Transverse colon (tissue), 4 donors: Measurements from ENCODE around the gene GPBAR1. TPM values are rescaled to one million over a fixed set of nuclear protein-coding genes. Genes with fewer than 3 reads are reported as not detected.
"Not testable (repeated sequence)": the region's sequence is repeated elsewhere in the genome, so short reads cannot be mapped to it uniquely, and the experiment has no call there.

Source experiments
- DNase-seq: peaks from one replicate; pipeline ENCODE4 v3.0.0-alpha.2; 2019
- H3K27ac ChIP-seq, 4 donors: fragments of 200-600 bp; sonication (generic); 2 replicates each; pipeline ENCODE4 v1.5.1; 2016 to 2018; ENCODE audit warnings: inconsistent platforms in 4 of 4
- H3K27me3 ChIP-seq: fragments of 200-600 bp; sonication (generic); 2 replicates; pipeline ENCODE4 v1.5.1; 2017; ENCODE audit warnings: inconsistent platforms
- H3K36me3 ChIP-seq, 4 donors: fragments of 200-600 bp; sonication (generic); 2 replicates each; pipeline ENCODE4 v1.5.1; 2017 to 2019; ENCODE audit warnings: inconsistent platforms in 4 of 4
- H3K4me1 ChIP-seq, 4 donors: fragments of 200-600 bp; sonication (generic); 2 replicates each; pipeline ENCODE4 v1.5.1; 2017 to 2020; ENCODE audit warnings: inconsistent platforms in 4 of 4
- H3K4me3 ChIP-seq, 4 donors: fragments of 200-600 bp; sonication (generic); 1 replicate in 1 of 4; 2 replicates in 3 of 4; pipeline versions ENCODE4 v1.5.1 to v1.6.1; 2017 to 2019; ENCODE audit warnings: inconsistent platforms in 4 of 4
- H3K9me3 ChIP-seq, 2 donors: fragments of 200-600 bp; sonication (generic); 2 replicates each; pipeline ENCODE4 v1.5.1; 2017 to 2019; ENCODE audit warnings: inconsistent platforms in 2 of 2
- EP300 ChIP-seq: sonication (generic); formaldehyde crosslinking; IDR thresholded peaks from one replicate; pipeline ENCODE4 v1.6.1; 2017; ENCODE audit warnings: antibody characterized with exemption, low read depth
- POLR2A ChIP-seq: fragments of 450-650 bp; IDR thresholded peaks from one replicate; pipeline ENCODE4 v1.6.1; 2016; ENCODE audit warnings: antibody characterized with exemption, mild to moderate bottlenecking, moderate library complexity
- POLR2AphosphoS5 ChIP-seq, 3 donors: sonication (generic); formaldehyde crosslinking; IDR thresholded peaks; one replicate each; pipeline ENCODE4 v1.6.1; 2016; ENCODE audit warnings: antibody characterized with exemption in 3 of 3
- WGBS, 2 donors: methylation state at CpG; one replicate each; pipeline ENCODE4 v1.1.5; 2018; ENCODE audit warnings: low coverage in 1 of 2; 5-methylcytosine and 5-hydroxymethylcytosine counted together
- in situ Hi-C, 4 donors: fragments of 200-750 bp; cut with MboI; loops; one replicate each; pipeline versions ENCODE4 v1.15.0 to v1.15.1; 2017; ENCODE audit warnings: low sequenced_read_pairs in 3 of 4, low pct_ligation_motif_present in 1 of 4, low pct_unique_long_range_greater_than_20kb in 1 of 4
- intact Hi-C: fragments of 100-400 bp; cut with DNase I; formaldehyde crosslinking; loops from one replicate; pipeline ENCODE4 v1.15.1; 2023; ENCODE audit warnings: low total_unique reads
- total RNA-seq, 4 donors: library from RNA; depleted of rRNA; stranded (reverse); fragments of >200 nt; gene quantifications; one replicate each; pipeline ENCODE4 v1.1.0, GENCODE V29; 2016
- TF ChIP-seq, protein P1 (sequence below), 5 experiments: fragments of 200-600 bp in 3 of 5; fragments of 450-650 bp in 2 of 5; sonication (generic) in 3 of 5; IDR thresholded peaks; 1 replicate in 2 of 5; 2 replicates in 3 of 5; pipeline ENCODE4 v1.5.1; 2016 to 2017; ENCODE audit warnings: antibody characterized with exemption in 5 of 5, inconsistent platforms in 3 of 5, mild to moderate bottlenecking in 2 of 5, moderate library complexity in 1 of 5

The GPBAR1 gene
- total RNA-seq, 4 donors from 2014 or later, result 2.5 to 3.0 TPM; not detected in 2

DNA sequence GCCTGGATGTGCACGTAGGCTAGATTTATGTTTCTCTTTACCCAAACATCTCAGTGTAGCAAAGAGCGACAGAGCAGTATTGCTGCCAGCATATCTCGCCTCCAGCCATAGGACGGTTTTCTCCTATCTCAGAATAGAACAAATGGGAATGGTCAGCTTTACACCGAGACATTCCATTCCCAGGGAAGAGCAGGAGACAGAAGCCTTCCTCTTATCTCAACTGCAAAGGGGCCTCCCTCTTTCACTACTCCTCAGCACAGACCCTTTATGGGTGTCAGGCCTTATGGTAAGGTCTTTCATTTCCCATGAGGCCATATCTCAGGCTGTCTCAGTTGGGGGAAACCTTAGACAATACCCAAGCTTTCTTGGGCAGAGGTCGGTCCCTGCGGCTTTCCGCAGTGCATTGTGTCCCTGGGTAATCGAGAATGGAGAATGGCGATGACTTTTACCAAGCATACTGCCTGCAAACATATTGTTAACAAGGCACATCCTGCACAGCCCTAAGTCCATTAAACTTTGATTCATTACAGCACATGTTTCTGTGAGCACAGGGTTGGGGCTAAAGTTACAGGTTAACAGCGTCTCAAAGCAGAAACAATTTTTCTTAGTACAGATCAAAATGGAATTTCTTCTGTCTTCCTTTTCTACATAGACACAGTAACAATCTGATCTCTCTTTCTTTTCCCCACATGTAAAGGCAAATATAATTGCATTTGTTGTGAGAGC is 50.9 kb downstream of the GPBAR1 start:
- DNase-seq, H3K36me3 ChIP-seq, in situ Hi-C loops, H3K9me3 ChIP-seq, H3K27me3 ChIP-seq, H3K4me3 ChIP-seq, intact Hi-C loops: not testable (repeated sequence)
- TF ChIP-seq POLR2A, result peak; percentile 18
- peaks cover 0 to 39% (median 17%) of the 10 kb centered on the region in 4 donors for H3K4me1 ChIP-seq
- 51 to 52% methylated on average over 2 to 11 of the region's 11 CpGs for WGBS, 2 donors
- H3K27ac ChIP-seq, result peak overlapping the region; percentile 75 to 85 (median 84)

DNA sequence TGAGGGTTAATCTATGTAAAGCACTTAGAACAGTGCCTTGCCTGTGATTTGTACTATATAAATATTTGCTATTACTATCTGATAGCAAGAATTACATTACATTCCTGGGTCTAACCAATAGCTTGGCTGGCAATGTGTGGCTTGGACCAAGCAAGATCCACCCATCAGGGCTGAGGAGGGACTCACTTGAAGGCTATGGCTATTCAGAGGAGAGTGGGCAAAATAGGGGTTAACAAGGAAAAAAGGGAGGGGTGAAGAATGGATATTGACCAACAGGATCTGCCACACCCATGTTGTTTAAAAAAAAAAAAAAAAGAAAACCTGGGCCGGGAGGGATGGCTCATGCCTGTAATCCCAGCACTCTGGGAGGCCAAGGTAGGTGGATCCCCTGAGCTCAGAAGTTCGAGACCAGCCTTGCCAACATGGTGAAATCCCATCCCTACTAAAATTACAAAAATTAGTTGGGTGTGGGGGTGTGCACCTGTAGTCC is 51.5 kb downstream of the GPBAR1 start:
- H3K4me1 ChIP-seq, result peaks cover 0 to 39% (median 20%) of the 10 kb centered on the region in 4 donors
- 18 to 33% methylated on average over 2 of the region's 2 CpGs for WGBS, 2 donors
- DNase-seq, result peak; percentile 33
- intact Hi-C loops (no loop called here), in situ Hi-C loops (no loop called here)
- H3K36me3 ChIP-seq, result no peaks in the 10 kb centered on the region
- H3K9me3 ChIP-seq, result no peaks in the 10 kb centered on the region
- H3K27me3 ChIP-seq, result no peaks in the 10 kb centered on the region
- H3K4me3 ChIP-seq, result no peak overlapping the region
- peak overlapping the region; percentile 75 to 85 (median 84) for H3K27ac ChIP-seq
- TF ChIP-seq EP300 (no peak), POLR2AphosphoS5 (IDR thresholded peaks at IDR 0.05) (no peak), POLR2A (no peak)
- TF ChIP-seq, protein P1, sequence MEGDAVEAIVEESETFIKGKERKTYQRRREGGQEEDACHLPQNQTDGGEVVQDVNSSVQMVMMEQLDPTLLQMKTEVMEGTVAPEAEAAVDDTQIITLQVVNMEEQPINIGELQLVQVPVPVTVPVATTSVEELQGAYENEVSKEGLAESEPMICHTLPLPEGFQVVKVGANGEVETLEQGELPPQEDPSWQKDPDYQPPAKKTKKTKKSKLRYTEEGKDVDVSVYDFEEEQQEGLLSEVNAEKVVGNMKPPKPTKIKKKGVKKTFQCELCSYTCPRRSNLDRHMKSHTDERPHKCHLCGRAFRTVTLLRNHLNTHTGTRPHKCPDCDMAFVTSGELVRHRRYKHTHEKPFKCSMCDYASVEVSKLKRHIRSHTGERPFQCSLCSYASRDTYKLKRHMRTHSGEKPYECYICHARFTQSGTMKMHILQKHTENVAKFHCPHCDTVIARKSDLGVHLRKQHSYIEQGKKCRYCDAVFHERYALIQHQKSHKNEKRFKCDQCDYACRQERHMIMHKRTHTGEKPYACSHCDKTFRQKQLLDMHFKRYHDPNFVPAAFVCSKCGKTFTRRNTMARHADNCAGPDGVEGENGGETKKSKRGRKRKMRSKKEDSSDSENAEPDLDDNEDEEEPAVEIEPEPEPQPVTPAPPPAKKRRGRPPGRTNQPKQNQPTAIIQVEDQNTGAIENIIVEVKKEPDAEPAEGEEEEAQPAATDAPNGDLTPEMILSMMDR (IDR thresholded peaks at IDR 0.05), result no peak

DNA sequence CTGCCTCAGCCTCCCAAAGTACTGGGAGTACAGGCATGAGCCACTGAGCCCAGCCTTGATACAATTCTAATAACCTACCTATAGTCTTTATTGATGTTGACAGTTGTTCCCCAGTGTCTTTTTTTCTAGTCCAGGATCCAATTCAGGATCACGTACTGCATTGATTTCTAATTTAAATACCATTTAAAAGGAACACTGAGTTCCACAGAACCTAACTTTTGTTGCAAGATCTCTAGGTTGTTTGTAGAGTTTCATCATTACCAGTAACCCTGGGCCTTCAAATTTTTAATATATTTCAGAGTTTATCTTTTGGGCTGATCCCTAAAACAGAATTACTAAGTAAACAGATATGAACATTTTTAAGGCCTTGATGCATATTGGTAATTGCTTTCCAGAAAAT is 52.5 kb downstream of the GPBAR1 start:
- H3K9me3 ChIP-seq, result no peaks in the 10 kb centered on the region
- in situ Hi-C loops, result no loop called here

More for the DNA sequence above, 52.5 kb downstream of the GPBAR1 start:
- intact Hi-C loops, result no loop called here
- DNase-seq, result no peak
- Histone ChIP-seq H3K4me3 (no peak overlapping the region), H3K27me3 (no peaks in the 10 kb centered on the region), H3K4me1 (peaks cover 0 to 39% (median 21%) of the 10 kb centered on the region in 4 donors), H3K27ac (no peak overlapping the region), H3K36me3 (no peaks in the 10 kb centered on the region)
- TF ChIP-seq EP300 (no peak), POLR2AphosphoS5 (IDR thresholded peaks at IDR 0.05) (no peak), POLR2A (no peak)
- TF ChIP-seq, protein P1 (IDR thresholded peaks at IDR 0.05), result no peak
- 80 to 89% methylated on average over 1 of the region's 1 CpG for WGBS, 2 donors

Other genes with a start within 250 kb of the GPBAR1 start
- 1 to 10 TPM in 1 of 4 donors, not detected in 3; 1.9 TPM for gene RUFY4, start 191.8 kb upstream of the GPBAR1 start, total RNA-seq
- gene CXCR2, start 135.0 kb upstream of the GPBAR1 start, total RNA-seq, result not detected
- gene CXCR1, start 94.1 kb upstream of the GPBAR1 start, total RNA-seq, result under 1 TPM in 1 of 4 donors, not detected in 3; 0.14 TPM
- gene ARPC2, start 43.8 kb upstream of the GPBAR1 start, total RNA-seq, result 100 to 1,000 TPM in 3 of 4 donors, 10 to 100 TPM in 1; 65.5 to 343 (median 275) TPM
- gene AAMP, start 9.1 kb downstream of the GPBAR1 start, total RNA-seq, result 100 to 1,000 TPM in 3 of 4 donors, 10 to 100 TPM in 1; 96.9 to 466 (median 174) TPM
- gene PNKD, start 9.5 kb downstream of the GPBAR1 start, total RNA-seq, result 100 to 1,000 TPM in 2 of 4 donors, 10 to 100 TPM in 2; 14.3 to 111 (median 100) TPM
- 100 to 1,000 TPM in 3 of 4 donors, 10 to 100 TPM in 1; 80.0 to 356 (median 200) TPM for gene TMBIM1, start 31.5 kb downstream of the GPBAR1 start, total RNA-seq
- gene CATIP, start 95.8 kb downstream of the GPBAR1 start, total RNA-seq, result not detected
- gene SLC11A1, start 121.3 kb downstream of the GPBAR1 start, total RNA-seq, result 1 to 10 TPM; 2.6 to 8.4 (median 6.3) TPM
- gene CTDSP1, start 138.9 kb downstream of the GPBAR1 start, total RNA-seq, result 100 to 1,000 TPM; 132 to 197 (median 173) TPM
- gene VIL1, start 158.1 kb downstream of the GPBAR1 start, total RNA-seq, result 100 to 1,000 TPM; 177 to 541 (median 285) TPM